Psoas muscle (tissue), 8 donors: ENCODE measurements around the gene KLHDC7B. TPM values are rescaled to one million over a fixed set of nuclear protein-coding genes. Genes with fewer than 3 reads are reported as not detected.
A peak's percentile ranks its signal among the peaks of the same experiment; 100 is the strongest.

Source experiments
- ATAC-seq, 4 donors: fragments of 200-7000 bp; cut with Tn5 transposase; one replicate each; pipeline ENCODE4 v1.9.1; 2020; ENCODE audit warnings: moderate library complexity in 3 of 4, mild to moderate bottlenecking in 2 of 4
- DNase-seq, 2 donors: peaks; one replicate each; pipeline ENCODE4 v3.0.0-alpha.2; 2020
- H3K27ac ChIP-seq: fragments of 200-600 bp; one replicate; pipeline ENCODE4 v1.8.0; 2022
- H3K27me3 ChIP-seq, 3 donors: fragments of 200-600 bp in 1 of 3; one replicate each; pipeline versions ENCODE4 v1.6.1 to v1.8.0; 2013 to 2022; ENCODE audit warnings: low read length in 2 of 3, mild to moderate bottlenecking in 2 of 3, moderate library complexity in 1 of 3; ENCODE audit not compliant: insufficient read depth in 3 of 3
- H3K36me3 ChIP-seq, 2 donors: fragments of 200-600 bp in 1 of 2; one replicate each; pipeline versions ENCODE4 v1.6.1 to v1.8.0; 2013 to 2022; ENCODE audit warnings: low read depth in 1 of 2, mild to moderate bottlenecking in 1 of 2, moderate library complexity in 1 of 2; ENCODE audit not compliant: insufficient read depth in 1 of 2
- H3K4me1 ChIP-seq: fragments of 200-600 bp; one replicate; pipeline ENCODE4 v1.8.0; 2022
- H3K4me3 ChIP-seq: fragments of 200-600 bp; one replicate; pipeline ENCODE4 v1.8.0; 2022; ENCODE audit warnings: mild to moderate bottlenecking
- H3K9me3 ChIP-seq: fragments of 200-600 bp; one replicate; pipeline ENCODE4 v1.8.0; 2022
- WGBS, 3 donors: extraction: QIAGEN DNeasy Blood & Tissue Kit; methylation state at CpG; one replicate each; pipeline versions ENCODE4 v1.1.6 to v1.1.7; 2013; 5-methylcytosine and 5-hydroxymethylcytosine counted together
- intact Hi-C, 2 donors: fragments of 100-400 bp; cut with DNase I; formaldehyde crosslinking; loops; one replicate each; pipeline versions ENCODE4 v1.11.0 to v1.14.2; 2022
- polyA plus RNA-seq, 3 donors: library from polyadenylated mRNA; stranded (reverse); fragments of 200-250 nt; gene quantifications; one replicate each; pipeline ENCODE4 v1.2.3, GENCODE V29; 2013
- total RNA-seq, 4 donors: library from RNA; stranded (reverse); fragmentation: NEBNext Ultra II Directional in 2 of 4; extraction: Animal tissue kit (Norgen Biotek cat#: 25700) in 2 of 4; gene quantifications; one replicate each; pipeline versions ENCODE4 v1.2.1 to v1.2.4, GENCODE V29; 2021 to 2023
- TF ChIP-seq, protein P1 (sequence below): fragments of 200-600 bp; IDR thresholded peaks from one replicate; pipeline ENCODE4 v1.8.0; 2022; ENCODE audit warnings: antibody characterized with exemption
- donor health status: healthy with polysubstance abuse.
- donor health status: DM: no; HTN: no; CAD: no; lungs with moderate emphysema.
- donor health status: Bipolar disorder and iron deficiency.
- donor health status: healthy.
- donor health status: DM: yes; HTN: yes; CAD: no.
- donor health status: DM: no; HTN: no; CAD: no.
- donor health status: DM: no; HTN: no; CAD: no.
- donor health status: DM: yes; HTN: yes; CAD: no.

Gene KLHDC7B
- total and polyA plus RNA-seq, 7 donors = 0.01 to 0.11 (median 0.01) TPM; not detected in 4

GRCh38 chr22:50542416-50542927 lies 3.2 kb upstream of the KLHDC7B start:
- no peak overlapping the region for H3K4me3 ChIP-seq
- H3K36me3 ChIP-seq = no peaks in the 10 kb centered on the region
- intact Hi-C loops = no loop called here
- ATAC-seq = no peak
- peak in 1 of 2 donors; percentile 54 for DNase-seq
- peaks cover 0 to 40% (median 15%) of the 10 kb centered on the region in 3 donors for H3K27me3 ChIP-seq
- TF ChIP-seq, protein P1, sequence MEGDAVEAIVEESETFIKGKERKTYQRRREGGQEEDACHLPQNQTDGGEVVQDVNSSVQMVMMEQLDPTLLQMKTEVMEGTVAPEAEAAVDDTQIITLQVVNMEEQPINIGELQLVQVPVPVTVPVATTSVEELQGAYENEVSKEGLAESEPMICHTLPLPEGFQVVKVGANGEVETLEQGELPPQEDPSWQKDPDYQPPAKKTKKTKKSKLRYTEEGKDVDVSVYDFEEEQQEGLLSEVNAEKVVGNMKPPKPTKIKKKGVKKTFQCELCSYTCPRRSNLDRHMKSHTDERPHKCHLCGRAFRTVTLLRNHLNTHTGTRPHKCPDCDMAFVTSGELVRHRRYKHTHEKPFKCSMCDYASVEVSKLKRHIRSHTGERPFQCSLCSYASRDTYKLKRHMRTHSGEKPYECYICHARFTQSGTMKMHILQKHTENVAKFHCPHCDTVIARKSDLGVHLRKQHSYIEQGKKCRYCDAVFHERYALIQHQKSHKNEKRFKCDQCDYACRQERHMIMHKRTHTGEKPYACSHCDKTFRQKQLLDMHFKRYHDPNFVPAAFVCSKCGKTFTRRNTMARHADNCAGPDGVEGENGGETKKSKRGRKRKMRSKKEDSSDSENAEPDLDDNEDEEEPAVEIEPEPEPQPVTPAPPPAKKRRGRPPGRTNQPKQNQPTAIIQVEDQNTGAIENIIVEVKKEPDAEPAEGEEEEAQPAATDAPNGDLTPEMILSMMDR = no peak
- H3K4me1 ChIP-seq = peaks cover 5% of the 10 kb centered on the region
- H3K9me3 ChIP-seq = no peaks in the 10 kb centered on the region
- 90 to 93% (median 91%) methylated on average over 19 of the region's 19 CpGs for WGBS, 3 donors
- no peak overlapping the region for H3K27ac ChIP-seq

DNA sequence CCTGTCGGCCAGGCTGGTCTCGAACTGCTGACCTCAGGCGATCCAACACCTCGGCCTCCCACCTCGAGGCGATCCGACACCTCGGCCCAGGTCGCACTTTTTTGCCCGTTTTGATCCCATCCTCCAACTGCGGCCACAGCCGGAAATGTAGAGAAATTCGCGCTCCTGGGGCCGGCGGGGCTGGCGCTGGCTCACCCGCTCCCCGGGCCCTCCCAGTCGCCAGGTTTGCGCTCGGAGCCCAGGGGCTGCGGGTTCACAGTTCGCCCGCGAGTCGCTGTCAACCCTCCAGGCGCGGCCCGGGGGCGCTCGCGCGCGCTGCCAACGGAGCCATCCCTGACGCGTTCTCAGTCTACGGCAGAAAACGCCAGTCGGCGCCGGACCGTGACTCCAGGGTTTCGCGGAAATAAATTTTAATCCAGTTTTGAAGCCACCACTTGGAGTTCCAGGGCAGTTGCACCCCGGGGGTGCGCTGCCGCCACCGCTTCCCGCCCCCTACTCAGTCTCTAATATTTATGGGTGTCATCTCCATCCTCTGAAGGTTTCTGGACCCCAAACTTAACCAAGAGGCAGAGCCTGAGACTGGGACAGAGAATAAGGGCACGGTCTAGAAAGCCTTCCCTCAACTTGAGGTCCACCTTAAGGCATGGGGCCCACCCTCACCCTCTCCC lies 1.5 kb upstream of the KLHDC7B start:
- no peak overlapping the region for H3K27ac ChIP-seq
- WGBS, 3 donors = 4 to 6% (median 4%) methylated on average over 51 to 52 of the region's 52 CpGs
- no peaks in the 10 kb centered on the region for H3K9me3 ChIP-seq
- DNase-seq = peak; percentile 76 to 85
- TF ChIP-seq, protein P1 = peak; percentile 44
- H3K4me3 ChIP-seq = peak overlapping the region; percentile 52
- H3K27me3 ChIP-seq = peaks cover 0 to 53% (median 27%) of the 10 kb centered on the region in 3 donors
- H3K36me3 ChIP-seq = no peaks in the 10 kb centered on the region
- intact Hi-C loops = no loop called here
- ATAC-seq = peak; percentile 48 to 75 (median 62)
- peaks cover 2% of the 10 kb centered on the region for H3K4me1 ChIP-seq

- no peak overlapping the region for H3K4me3 ChIP-seq
- 71 to 79% (median 77%) methylated on average over 5 of the region's 5 CpGs for WGBS, 3 donors
- TF ChIP-seq, protein P1 = no peak
These were observed 899 bp upstream of the KLHDC7B start for GRCh38 chr22:50544746-50545253.

DNA sequence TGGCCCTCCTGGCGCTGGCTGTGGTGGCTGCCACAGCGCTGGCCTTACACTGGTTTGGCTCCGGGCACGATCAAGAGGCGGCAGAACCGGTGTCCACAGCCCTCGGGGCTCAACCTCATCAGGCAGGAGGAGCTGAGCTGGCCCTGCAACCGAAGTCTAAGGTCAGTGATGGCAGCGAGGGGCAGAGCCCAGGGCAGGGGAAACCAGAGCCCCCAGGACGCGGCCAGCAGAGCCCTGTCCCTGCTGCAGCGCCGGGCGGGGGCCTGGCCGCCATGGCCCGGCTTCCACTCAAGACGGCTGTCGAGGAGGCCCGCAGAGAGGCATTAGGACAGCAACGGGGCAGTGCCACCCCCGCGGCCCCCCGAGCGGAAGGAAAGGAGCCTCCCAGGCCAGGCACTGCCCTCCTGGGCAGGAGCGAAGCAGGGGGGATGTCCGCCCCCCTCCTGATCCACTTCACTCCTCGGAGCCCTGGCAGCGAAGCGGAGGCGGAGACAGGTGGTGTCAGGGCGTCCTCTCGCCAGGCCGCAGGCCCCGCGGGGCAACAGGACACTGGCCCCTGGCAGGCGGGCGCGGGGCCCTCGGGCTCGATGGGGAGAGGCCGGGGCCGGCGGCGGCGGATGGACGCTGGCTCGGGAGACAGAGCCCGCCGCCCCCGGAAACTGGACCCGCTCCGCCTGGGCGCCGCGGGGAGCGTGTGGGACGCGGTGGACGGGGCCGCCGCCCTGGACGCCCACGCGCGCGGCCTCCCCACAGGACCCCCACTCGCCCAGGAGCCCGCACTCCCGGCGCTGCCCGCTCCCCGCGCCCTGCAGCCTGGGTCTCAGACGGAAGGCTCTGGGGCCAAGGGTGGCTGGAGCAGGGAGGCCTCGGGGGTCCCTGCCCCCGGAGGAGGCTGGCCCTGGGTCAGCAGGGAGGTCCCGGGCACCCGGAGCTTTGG lies 895 bp downstream of the KLHDC7B start:
- Histone ChIP-seq H3K4me3 (no peak overlapping the region), H3K4me1 (no peaks in the 10 kb centered on the region), H3K36me3 (no peaks in the 10 kb centered on the region), H3K27me3 (peaks cover 0 to 58% (median 32%) of the 10 kb centered on the region in 3 donors), H3K9me3 (no peaks in the 10 kb centered on the region), H3K27ac (no peak overlapping the region)
- intact Hi-C loops = no loop called here
- ATAC-seq = no peak
- TF ChIP-seq, protein P1 = no peak
- DNase-seq = peak in 1 of 2 donors; percentile 36
- WGBS, 3 donors = 41 to 70% (median 52%) methylated on average over 45 to 78 of the region's 78 CpGs

More at GRCh38 chr22:50544746-50545253, 899 bp upstream of the KLHDC7B start:
- ATAC-seq = peak in 1 of 4 donors; percentile 4
- Histone ChIP-seq H3K27ac (no peak overlapping the region), H3K9me3 (no peaks in the 10 kb centered on the region), H3K4me1 (no peaks in the 10 kb centered on the region), H3K27me3 (peaks cover 0 to 58% (median 31%) of the 10 kb centered on the region in 3 donors), H3K36me3 (no peaks in the 10 kb centered on the region)
- DNase-seq = peak in 1 of 2 donors; percentile 52
- intact Hi-C loops = no loop called here
